HEK293 (cell line): Measurements from ENCODE around the gene NUBPL.

Experiments
- CTCF ChIA-PET: fragments of 350-600 bp; formaldehyde crosslinking; extraction: SDS; loops from one replicate; lab custom pipeline; 2021; ENCODE audit warnings: antibody characterized with exemption; lab: Yijun Ruan, JAX
- POLR2A ChIA-PET: fragments of 300-600 bp; formaldehyde crosslinking; extraction: SDS; loops from one replicate; lab custom pipeline; 2020; ENCODE audit warnings: antibody characterized with exemption, inconsistent platforms; lab: Yijun Ruan, JAX
- H3K27ac ChIP-seq: fragments of 200-500 bp; sonication (Bioruptor generic); 2 replicates; pipeline ENCODE4 v1.5.1; 2014; ENCODE audit warnings: low read depth, low read length, control low read depth, inconsistent platforms; ENCODE audit errors: extremely low read depth
- H3K36me3 ChIP-seq, 2 experiments: fragments of 200-500 bp in 1 of 2; sonication (Bioruptor generic) in 1 of 2; 1 replicate in 1 of 2; 2 replicates in 1 of 2; pipeline ENCODE4 v1.5.1; 2014 to 2017; ENCODE audit warnings: inconsistent platforms in 2 of 2, low read length in 2 of 2; ENCODE audit not compliant: control insufficient read depth in 2 of 2, insufficient read depth in 1 of 2
- H3K4me1 ChIP-seq: fragments of 200-500 bp; sonication (Bioruptor generic); 2 replicates; pipeline ENCODE4 v1.5.1; 2014; ENCODE audit warnings: mild to moderate bottlenecking, low read length, inconsistent platforms; ENCODE audit not compliant: control insufficient read depth, insufficient read depth
- H3K4me3 ChIP-seq: 2 replicates; pipeline ENCODE4 v1.5.1; 2011; ENCODE audit warnings: low read depth, mild to moderate bottlenecking, control low read depth, low read length, moderate library complexity
- H3K9me3 ChIP-seq: fragments of 200-500 bp; sonication (Bioruptor generic); 2 replicates; pipeline ENCODE4 v1.5.1; 2014; ENCODE audit warnings: low read depth, low read length, inconsistent platforms; ENCODE audit not compliant: control insufficient read depth, insufficient read depth
- BCL11B ChIP-seq: fragments of 450-650 bp; formaldehyde crosslinking; IDR thresholded peaks from 2 replicates; pipeline ENCODE4 v1.5.1; 2016; ENCODE audit warnings: low read depth, missing biosample characterization, missing genetic modification characterization
- CTCF ChIP-seq: fragments of 450-650 bp; formaldehyde crosslinking; IDR thresholded peaks from 2 replicates; pipeline ENCODE4 v1.5.1; 2016; ENCODE audit warnings: missing biosample characterization, missing genetic modification characterization
- KLF16 ChIP-seq: fragments of 450-650 bp; formaldehyde crosslinking; IDR thresholded peaks from 2 replicates; pipeline ENCODE4 v1.5.1; 2017; ENCODE audit warnings: missing biosample characterization, missing genetic modification characterization
- KLF8 ChIP-seq: fragments of 450-650 bp; formaldehyde crosslinking; IDR thresholded peaks from 2 replicates; pipeline ENCODE4 v1.5.1; 2016; ENCODE audit warnings: missing biosample characterization, missing genetic modification characterization
- KLF9 ChIP-seq: fragments of 450-650 bp; formaldehyde crosslinking; IDR thresholded peaks from 2 replicates; pipeline ENCODE4 v1.5.1; 2016; ENCODE audit warnings: missing biosample characterization, missing genetic modification characterization, low read depth
- MEIS1 ChIP-seq: sonication (generic); formaldehyde crosslinking; IDR thresholded peaks from 2 replicates; pipeline ENCODE4 v1.8.1; 2022; ENCODE audit warnings: missing genetic modification reagents, mild to moderate bottlenecking, borderline replicate concordance
- PRDM1 ChIP-seq: fragments of 450-650 bp; formaldehyde crosslinking; IDR thresholded peaks from 2 replicates; pipeline ENCODE4; 2016; ENCODE audit warnings: missing biosample characterization, missing genetic modification characterization
- REPIN1 ChIP-seq: fragments of 450-650 bp; formaldehyde crosslinking; IDR thresholded peaks from 2 replicates; pipeline ENCODE4 v1.5.1; 2017; ENCODE audit warnings: missing biosample characterization, missing genetic modification characterization, low read depth
- TRIM28 ChIP-seq: IDR thresholded peaks from 2 replicates; pipeline ENCODE4 v1.6.1; 2011; ENCODE audit warnings: low read length, control low read depth, borderline replicate concordance
- ZBTB20 ChIP-seq: fragments of 450-650 bp; formaldehyde crosslinking; IDR thresholded peaks from 2 replicates; pipeline ENCODE4 v1.5.1; 2016; ENCODE audit warnings: missing biosample characterization, missing genetic modification characterization
- ZBTB49 ChIP-seq: fragments of 450-650 bp; formaldehyde crosslinking; IDR thresholded peaks from 2 replicates; pipeline ENCODE4 v1.5.1; 2016; ENCODE audit warnings: missing biosample characterization, missing genetic modification characterization, low read depth
- ZFP37 ChIP-seq: fragments of 450-650 bp; formaldehyde crosslinking; IDR thresholded peaks from 2 replicates; pipeline ENCODE4 v1.5.1; 2016; ENCODE audit warnings: missing biosample characterization, missing genetic modification characterization
- ZNF18 ChIP-seq: fragments of 450-650 bp; formaldehyde crosslinking; IDR thresholded peaks from 2 replicates; pipeline ENCODE4 v1.5.1; 2016; ENCODE audit warnings: missing biosample characterization, missing genetic modification characterization
- ZNF214 ChIP-seq: fragments of 450-650 bp; formaldehyde crosslinking; IDR thresholded peaks from 2 replicates; pipeline ENCODE4 v1.5.1; 2017; ENCODE audit warnings: missing biosample characterization, mild to moderate bottlenecking, missing genetic modification characterization, borderline replicate concordance
- ZNF248 ChIP-seq: fragments of 450-650 bp; formaldehyde crosslinking; IDR thresholded peaks from 2 replicates; pipeline ENCODE4 v1.5.1; 2017; ENCODE audit warnings: missing biosample characterization, missing genetic modification characterization
- ZNF26 ChIP-seq: fragments of 450-650 bp; formaldehyde crosslinking; IDR thresholded peaks from 2 replicates; pipeline ENCODE4 v1.5.1; 2016; ENCODE audit warnings: missing biosample characterization, missing genetic modification characterization
- ZNF302 ChIP-seq: fragments of 450-650 bp; formaldehyde crosslinking; IDR thresholded peaks from 2 replicates; pipeline ENCODE4 v1.5.1; 2016; ENCODE audit warnings: missing biosample characterization, missing genetic modification characterization, low read depth
- ZNF335 ChIP-seq: fragments of 450-650 bp; formaldehyde crosslinking; conservative IDR thresholded peaks from 2 replicates; pipeline ENCODE4 v1.5.1; 2016; ENCODE audit warnings: missing biosample characterization, missing genetic modification characterization
- ZNF391 ChIP-seq: fragments of 450-650 bp; formaldehyde crosslinking; IDR thresholded peaks from 2 replicates; pipeline ENCODE4 v1.5.1; 2016; ENCODE audit warnings: low read depth, missing biosample characterization, missing genetic modification characterization, borderline replicate concordance
- ZNF639 ChIP-seq: fragments of 450-650 bp; formaldehyde crosslinking; IDR thresholded peaks from 2 replicates; pipeline ENCODE4 v1.5.1; 2016; ENCODE audit warnings: missing biosample characterization, missing genetic modification characterization
- ZNF701 ChIP-seq: fragments of 450-650 bp; formaldehyde crosslinking; IDR thresholded peaks from 2 replicates; pipeline ENCODE4 v1.5.1; 2016; ENCODE audit warnings: missing biosample characterization, missing genetic modification characterization
- ZNF785 ChIP-seq: fragments of 450-650 bp; formaldehyde crosslinking; IDR thresholded peaks from 2 replicates; pipeline ENCODE4 v1.5.1; 2016; ENCODE audit warnings: missing biosample characterization, missing genetic modification characterization
- ZSCAN23 ChIP-seq: fragments of 450-650 bp; formaldehyde crosslinking; IDR thresholded peaks from 2 replicates; pipeline ENCODE4 v1.5.1; 2016; ENCODE audit warnings: missing biosample characterization, missing genetic modification characterization
- ZSCAN4 ChIP-seq: fragments of 450-650 bp; formaldehyde crosslinking; IDR thresholded peaks from 2 replicates; pipeline ENCODE4 v1.5.1; 2017; ENCODE audit warnings: missing biosample characterization, missing genetic modification characterization

Gene NUBPL

GRCh38 chr14:31834616-31835015, 273.4 kb downstream of the NUBPL start:
- POLR2A ChIA-PET = no interaction called here

GRCh38 chr14:31835049-31835448, 273.8 kb downstream of the NUBPL start:
- no peaks in the 10 kb centered on the region for H3K9me3 ChIP-seq
- TF ChIP-seq CTCF (tag by site-specific recombination) (no peak), ZBTB49 (no peak), KLF16 (no peak), REPIN1 (tag by site-specific recombination) (no peak), ZNF639 (no peak), ZNF248 (no peak), ZSCAN4 (tag by site-specific recombination) (no peak), ZSCAN23 (tag by site-specific recombination) (no peak), BCL11B (tag by site-specific recombination) (no peak), TRIM28 (no peak), ZNF214 (tag by site-specific recombination) (no peak)
- no peak overlapping the region for H3K27ac ChIP-seq
- no peaks in the 10 kb centered on the region for H3K36me3 ChIP-seq
- ChIA-PET CTCF (no interaction called here), POLR2A (no interaction called here)
- H3K4me1 ChIP-seq = peaks cover 6% of the 10 kb centered on the region; the same call in 1 of the 2 replicates
- H3K4me3 ChIP-seq = no peak overlapping the region

More at GRCh38 chr14:31834616-31835015, 273.4 kb downstream of the NUBPL start:
- Histone ChIP-seq H3K9me3 (no peaks in the 10 kb centered on the region), H3K27ac (no peak overlapping the region), H3K4me1 (peaks cover 7% of the 10 kb centered on the region; the same call in 1 of the 2 replicates), H3K4me3 (no peak overlapping the region), H3K36me3 (no peaks in the 10 kb centered on the region)
- CTCF ChIA-PET = no interaction called here
- TF ChIP-seq ZNF302 (tag by site-specific recombination) (no peak), ZNF785 (tag by site-specific recombination) (no peak), ZFP37 (tag by site-specific recombination) (no peak), ZNF18 (no peak), ZNF391 (tag by site-specific recombination) (no peak), ZNF335 (tag by site-specific recombination) (no peak), KLF9 (tag by site-specific recombination) (no peak), KLF8 (tag by site-specific recombination) (no peak), PRDM1 (tag by site-specific recombination) (no peak), ZNF26 (tag by site-specific recombination) (no peak), ZBTB20 (tag by site-specific recombination) (no peak), ZNF701 (no peak), MEIS1 (CRISPR knock-in tag) (no peak)
